ENCODE data around the gene PCDH12. TPM values are rescaled to one million over a fixed set of nuclear protein-coding genes. Genes with fewer than 3 reads are reported as not detected.

PCDH12 gene
- total RNA-seq, 1 donor from 2014 or later = not detected

- DNase-seq (ENCODE audit: low read depth) = no peak
Observed at GRCh38 chr5:141966963-141967333, 8.9 kb upstream of the PCDH12 start.

DNA sequence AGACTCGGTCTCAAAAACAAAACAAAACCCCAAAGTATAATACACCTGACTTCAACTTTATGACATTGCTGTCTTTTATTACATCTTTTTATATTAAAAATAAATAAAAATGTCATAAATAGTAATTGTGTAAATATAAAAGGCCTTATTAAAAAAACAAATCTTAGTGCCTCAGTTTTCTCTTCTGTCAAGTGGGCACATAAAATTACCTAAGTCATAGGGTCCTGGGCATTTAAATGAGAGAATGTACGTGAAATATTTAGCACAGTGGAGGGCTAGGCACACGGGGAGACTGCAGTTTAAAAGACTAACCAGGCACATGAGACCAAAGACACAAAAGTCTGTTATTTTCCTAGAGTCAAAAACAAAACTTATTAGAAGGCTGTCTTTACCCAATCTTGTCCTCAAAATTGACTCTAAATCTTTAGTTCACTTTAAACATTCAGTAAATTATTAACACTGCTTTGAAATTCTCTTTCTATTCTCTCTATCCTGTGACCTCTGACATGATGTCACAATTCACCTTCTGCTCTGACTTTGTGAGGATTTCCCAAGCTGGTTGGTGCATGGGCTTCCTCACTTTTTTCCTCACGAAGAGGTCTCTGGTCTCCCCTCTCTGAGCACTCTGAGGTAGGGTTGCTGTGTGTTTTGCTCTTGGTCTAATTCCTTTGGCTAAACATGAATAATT is 8.4 kb upstream of the PCDH12 start:
- no peak for DNase-seq (ENCODE audit: low read depth)

DNA sequence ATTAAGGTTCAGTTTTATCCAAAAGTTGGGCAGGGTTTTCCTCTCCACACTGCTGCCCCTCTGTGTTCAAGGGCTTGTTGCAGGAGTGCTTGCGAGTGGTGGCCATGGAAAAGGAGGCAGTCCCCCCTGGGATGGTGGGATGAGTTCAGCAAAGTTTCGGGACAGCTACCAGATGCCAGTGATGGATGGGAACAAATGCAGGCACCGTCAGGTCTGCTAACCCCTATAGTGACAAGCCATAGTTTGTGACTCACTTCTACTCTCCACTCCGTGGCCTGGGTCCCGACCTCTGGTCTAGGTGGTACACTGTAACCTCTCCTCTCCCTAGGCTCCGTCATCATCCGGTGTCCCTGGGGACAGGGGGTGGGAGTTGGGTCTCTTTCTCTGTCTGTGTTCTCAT is 7.1 kb upstream of the PCDH12 start:
- peak; percentile 95 for DNase-seq (ENCODE audit: low read depth)

DNA sequence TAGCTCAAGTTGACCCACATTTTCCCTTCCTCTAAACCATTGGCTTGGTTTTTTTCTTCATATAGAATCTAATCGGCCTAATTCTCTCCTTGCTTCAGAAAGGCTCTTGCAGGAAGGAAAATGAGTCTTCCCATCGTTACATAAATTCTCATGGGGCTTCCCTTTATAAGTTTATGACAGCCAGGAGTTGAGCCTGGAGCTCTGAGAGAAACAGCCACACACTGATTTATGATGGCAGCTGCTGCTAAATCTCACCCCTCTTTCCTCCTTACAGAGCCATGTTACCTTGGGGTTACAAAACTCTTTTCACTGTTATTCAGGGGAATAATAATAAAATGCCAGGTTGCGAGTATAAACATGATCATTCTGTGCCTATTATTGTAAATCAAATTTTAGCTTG is 5.7 kb upstream of the PCDH12 start:
- DNase-seq (ENCODE audit: low read depth) = peak; percentile 79

DNA sequence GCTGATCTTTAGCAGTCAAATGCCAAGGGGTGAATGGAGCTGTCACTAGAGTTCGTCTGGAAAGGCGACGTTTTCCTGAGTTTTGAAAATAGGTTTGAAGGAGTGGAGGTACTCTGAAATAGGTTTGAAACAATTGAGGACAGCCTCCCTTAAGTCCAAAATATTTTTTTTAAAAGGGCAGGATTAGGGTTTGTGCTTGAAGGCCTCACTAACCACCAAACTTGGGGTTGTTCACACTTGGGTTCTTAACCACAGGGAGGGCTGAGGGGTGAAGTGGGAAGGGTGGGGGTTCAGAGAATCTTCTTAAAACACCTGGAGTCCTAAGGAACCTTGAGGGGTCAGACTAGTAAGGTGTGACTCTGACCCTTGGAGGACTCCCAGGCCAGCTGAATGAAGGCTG is 3.5 kb upstream of the PCDH12 start:
- no peak for DNase-seq (ENCODE audit: low read depth)

DNA sequence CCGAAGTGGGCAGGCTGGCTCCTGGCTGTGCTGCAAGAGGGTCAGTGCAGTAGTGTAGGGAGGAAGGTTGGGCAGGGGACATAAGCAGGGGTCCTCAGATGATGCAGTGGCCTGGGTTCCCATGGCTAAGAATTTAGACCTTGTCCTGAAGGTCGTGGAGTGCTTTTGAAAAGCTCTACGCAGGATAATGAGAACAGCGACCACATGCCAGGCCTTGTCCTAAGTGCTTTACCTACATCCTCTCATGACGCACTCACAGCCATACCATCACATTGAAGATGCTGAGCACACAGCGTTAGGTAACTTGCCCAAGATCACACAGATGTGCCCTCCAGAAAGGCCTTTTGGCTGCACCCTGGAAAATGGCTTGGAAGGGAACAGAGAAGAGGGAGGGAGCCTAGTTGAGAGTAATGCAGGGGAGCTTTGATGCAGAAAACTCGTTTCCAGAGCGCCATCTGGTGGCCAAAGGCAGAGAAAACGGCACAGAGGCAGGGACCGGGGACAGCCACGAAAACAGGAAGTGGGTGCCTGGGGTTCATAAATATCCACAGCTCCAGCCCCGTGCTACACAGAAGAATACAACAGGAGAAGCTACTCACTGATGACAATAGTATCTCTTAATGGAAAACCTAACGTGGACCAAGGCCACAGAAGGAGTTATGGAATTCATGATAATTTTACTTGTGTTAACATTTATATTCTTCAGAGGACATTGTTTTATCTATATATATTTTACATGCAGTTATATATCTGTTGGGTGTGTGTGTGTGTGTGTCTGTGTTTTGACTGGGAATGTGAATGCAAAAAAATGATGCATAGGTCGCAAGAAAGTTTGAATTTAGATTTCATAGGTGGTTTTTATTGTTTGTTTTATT is 2.7 kb upstream of the PCDH12 start:
- DNase-seq (ENCODE audit: low read depth) = peak; percentile 96

GRCh38 chr5:141960018-141960417 is 2.0 kb upstream of the PCDH12 start:
- no peak for DNase-seq (ENCODE audit: low read depth)

- no peak for DNase-seq (ENCODE audit: low read depth)
Observed at GRCh38 chr5:141958546-141959172, 657 bp upstream of the PCDH12 start.

DNA sequence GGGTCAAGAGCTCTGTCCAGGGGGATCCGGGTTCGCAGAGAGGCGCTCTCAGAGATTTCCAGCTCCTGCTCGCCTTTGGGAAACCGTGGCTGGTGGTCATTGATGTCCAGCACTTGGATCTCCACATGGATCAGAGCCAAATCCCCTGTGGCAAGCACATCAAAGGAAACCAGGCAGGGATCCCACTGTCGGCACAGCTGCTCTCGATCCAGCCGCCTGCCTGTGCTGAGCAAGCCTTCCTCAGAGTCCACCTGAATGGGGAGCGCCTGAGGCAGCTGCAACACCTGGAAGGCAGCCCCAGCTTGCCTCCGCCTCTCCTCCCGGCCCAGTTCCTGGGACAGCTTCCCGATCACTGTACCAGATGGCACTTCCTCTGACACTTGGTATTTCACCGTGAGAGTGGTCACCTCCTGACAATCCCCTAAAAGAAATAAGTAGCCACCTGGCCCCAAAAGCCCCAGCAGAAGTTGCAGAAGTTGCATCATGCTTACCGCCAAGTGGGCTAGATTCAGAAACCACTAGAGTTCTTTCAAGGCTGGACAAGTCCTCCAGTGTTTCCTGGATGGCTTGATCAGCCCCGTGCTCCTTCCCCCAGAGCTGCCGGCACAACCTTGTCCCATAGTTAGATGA is 520 bp downstream of the PCDH12 start:
- no peak for DNase-seq (ENCODE audit: low read depth)

DNA sequence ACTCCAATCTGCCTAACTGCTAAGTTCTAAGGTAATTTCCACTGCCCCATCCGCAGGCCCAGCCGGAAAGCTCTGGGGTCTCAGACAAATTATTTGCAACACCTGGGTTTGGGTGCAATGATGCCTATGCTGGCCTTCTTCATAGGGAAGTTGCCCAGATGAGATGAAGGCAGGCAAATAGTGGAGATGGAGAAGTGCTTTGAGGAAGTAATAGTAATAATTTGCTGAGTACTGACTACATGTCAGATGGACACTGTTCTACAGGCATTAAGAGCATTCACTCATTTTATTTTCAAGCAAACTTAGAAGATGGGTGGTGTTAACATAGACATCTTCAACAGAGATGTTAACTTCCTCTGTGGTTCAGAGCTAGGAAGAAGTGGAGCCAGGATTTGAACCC is 3.8 kb downstream of the PCDH12 start:
- no peak for DNase-seq (ENCODE audit: low read depth)

GRCh38 chr5:141952020-141952419 is 6.0 kb downstream of the PCDH12 start:
- DNase-seq (ENCODE audit: low read depth) = no peak

DNA sequence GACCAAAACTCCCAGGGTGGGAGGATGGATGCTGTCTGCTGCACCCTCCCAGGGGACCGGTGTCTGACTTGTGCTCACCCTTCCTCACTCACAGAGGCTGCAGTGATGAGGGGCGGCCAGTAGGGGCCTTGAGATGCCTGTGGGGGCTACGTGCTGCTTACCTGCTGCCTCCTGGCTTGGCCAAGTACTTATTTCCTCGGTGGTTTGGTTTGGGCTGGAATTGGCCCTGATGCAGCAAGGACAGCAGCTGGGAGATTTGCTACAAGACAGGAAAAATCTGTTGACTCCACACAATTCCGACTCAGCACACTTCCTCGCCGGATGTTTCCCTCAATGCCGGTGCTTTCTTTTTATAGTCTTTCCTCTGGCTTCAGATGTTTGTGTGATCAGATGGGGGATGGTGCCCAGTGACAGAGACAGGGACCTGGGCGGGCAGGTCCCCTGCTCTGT is 6.6 kb downstream of the PCDH12 start:
- no peak for DNase-seq (ENCODE audit: low read depth)

GRCh38 chr5:141950207-141951005 is 7.6 kb downstream of the PCDH12 start:
- no peak for DNase-seq (ENCODE audit: low read depth)

DNA sequence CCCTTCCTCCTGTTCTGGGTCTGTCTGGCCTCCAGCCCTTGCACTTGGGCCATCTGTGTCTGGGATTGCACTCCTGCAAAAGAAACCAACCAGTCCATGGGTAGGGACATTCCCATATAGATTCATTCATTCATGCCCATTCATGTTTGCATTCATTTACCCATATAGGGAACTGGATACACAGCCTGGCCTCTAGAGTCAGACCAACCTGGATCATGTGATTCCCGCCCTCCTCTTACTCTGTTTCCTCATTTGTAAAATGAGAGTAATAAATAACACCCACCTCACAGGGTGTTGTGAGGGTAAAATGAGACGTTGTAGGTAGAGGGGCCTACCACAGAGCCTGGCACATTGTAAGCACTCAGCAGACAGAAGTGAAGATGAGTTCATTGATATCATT is 8.5 kb downstream of the PCDH12 start:
- no peak for DNase-seq (ENCODE audit: low read depth)

- DNase-seq (ENCODE audit: low read depth) = no peak
Observed at GRCh38 chr5:141948812-141949211, 9.2 kb downstream of the PCDH12 start.

GRCh38 chr5:141947316-141947715 is 10.7 kb downstream of the PCDH12 start:
- DNase-seq (ENCODE audit: low read depth) = no peak

GRCh38 chr5:141945511-141946051 is 12.4 kb downstream of the PCDH12 start:
- DNase-seq (ENCODE audit: low read depth) = no peak

GRCh38 chr5:141944076-141944475 is 13.9 kb downstream of the PCDH12 start:
- DNase-seq (ENCODE audit: low read depth) = no peak

GRCh38 chr5:141942185-141942857 is 15.7 kb downstream of the PCDH12 start:
- DNase-seq (ENCODE audit: low read depth) = peak; percentile 47

DNA sequence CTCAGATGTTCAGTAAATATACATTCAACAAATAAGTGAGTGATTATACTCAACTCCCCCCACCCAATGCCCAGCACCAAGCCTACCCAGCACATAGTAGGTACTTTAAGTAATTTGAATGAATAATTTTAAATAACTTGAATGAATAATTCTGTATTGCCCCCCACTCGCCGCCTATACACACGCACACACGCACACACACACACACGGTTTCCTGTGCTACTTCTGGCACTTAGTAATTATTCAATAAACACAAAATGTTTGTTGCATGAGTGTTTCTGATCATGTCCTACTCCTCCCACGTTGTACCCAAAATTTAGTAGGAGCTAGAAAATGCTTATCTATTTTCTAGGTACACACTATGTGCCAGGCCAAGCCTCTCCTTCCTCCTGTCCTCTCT is 16.2 kb downstream of the PCDH12 start:
- DNase-seq (ENCODE audit: low read depth) = no peak

Measured in myocyte (in vitro differentiated cells).